BJ (cell line): ENCODE measurements around the gene RPL36A. TPM values are rescaled to one million over a fixed set of nuclear protein-coding genes. Genes with fewer than 3 reads are reported as not detected.

ENCODE experiments used
- CTCF ChIA-PET: fragments of 350-600 bp; formaldehyde crosslinking; extraction: SDS; loops from one replicate; lab custom pipeline; 2021; ENCODE audit warnings: antibody characterized with exemption, inconsistent platforms; lab: Yijun Ruan, JAX
- POLR2A ChIA-PET: fragments of 300-600 bp; sonication (Branson Sonifier 250); formaldehyde crosslinking; extraction: SDS; loops from one replicate; lab custom pipeline; 2021; ENCODE audit warnings: antibody characterized with exemption; lab: Charles Lee
- DNase-seq: peaks from one replicate; pipeline ENCODE4 v3.0.0-alpha.2; 2011; ENCODE audit warnings: low read depth
- H3K27me3 ChIP-seq: 2 replicates; pipeline ENCODE4 v1.6.0; 2011; ENCODE audit warnings: low read length; ENCODE audit not compliant: control insufficient read depth, insufficient read depth
- H3K36me3 ChIP-seq: 2 replicates; pipeline ENCODE4 v1.5.1; 2011; ENCODE audit warnings: low read length; ENCODE audit not compliant: control insufficient read depth, insufficient read depth
- H3K4me3 ChIP-seq: 2 replicates; pipeline ENCODE4 v1.5.1; 2011; ENCODE audit warnings: low read depth, mild to moderate bottlenecking, control low read depth, low read length
- polyA minus RNA-seq: library from RNA; depleted of rRNA, polyadenylated mRNA; stranded (reverse); fragments of >200 nt; gene quantifications from 2 replicates; pipeline ENCODE4 v1.2.3, GENCODE V29; 2011; rRNA and poly(A)+ RNA removed
- polyA plus RNA-seq: library from polyadenylated mRNA; depleted of rRNA; stranded (reverse); fragments of >200 nt; gene quantifications from 2 replicates; pipeline ENCODE4 v1.2.3, GENCODE V29; 2011; rRNA removed
- TF ChIP-seq, protein P1 (sequence below): IDR thresholded peaks from 2 replicates; pipeline ENCODE4 v1.5.1; 2011; ENCODE audit warnings: low read depth, mild to moderate bottlenecking, control low read depth, inconsistent platforms, low read length, moderate library complexity; ENCODE audit not compliant: insufficient read depth

Gene RPL36A
- 1,079 and 2,002 TPM in 2 replicates for polyA plus RNA-seq
- 15.4 and 36.1 TPM in 2 replicates for polyA minus RNA-seq

DNA sequence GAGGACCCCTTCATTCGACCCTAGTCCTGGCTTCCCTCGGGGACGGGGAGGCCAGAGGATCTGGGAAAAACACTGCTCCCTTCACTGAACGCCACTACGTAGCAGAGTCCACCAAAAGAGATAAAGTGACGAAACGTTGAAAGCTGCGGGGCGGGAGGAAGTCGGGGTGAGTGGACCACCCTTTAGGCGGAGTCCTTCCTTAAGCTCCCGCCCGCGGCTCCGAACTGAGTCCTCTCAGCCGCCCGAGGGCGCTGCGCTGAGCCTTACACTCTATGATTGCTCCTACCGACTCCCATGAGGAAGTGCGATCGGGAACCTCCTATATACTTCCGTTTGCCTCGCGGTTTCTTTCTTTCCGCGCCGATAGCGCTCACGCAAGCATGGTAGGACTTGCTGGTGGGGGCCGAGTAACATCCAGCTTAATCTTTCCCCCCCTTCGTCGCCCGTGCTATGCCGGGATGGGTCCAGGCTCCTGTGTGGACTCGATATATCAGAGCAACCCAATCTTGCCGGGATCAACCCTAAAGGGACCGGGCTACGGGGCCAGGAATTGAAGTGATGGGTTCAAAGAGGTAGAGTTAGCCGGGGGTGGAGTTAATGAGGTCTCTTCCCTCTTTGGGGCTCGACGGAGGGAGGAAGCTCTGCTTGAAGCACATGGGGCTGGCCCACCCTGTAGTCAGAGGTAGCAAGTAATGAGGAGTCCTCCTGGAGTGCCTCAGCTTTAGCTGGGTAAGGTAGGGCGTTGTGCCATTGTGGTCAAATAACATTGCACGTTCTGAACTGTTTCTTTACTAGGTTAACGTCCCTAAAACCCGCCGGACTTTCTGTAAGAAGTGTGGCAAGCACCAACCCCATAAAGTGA lies at the start of gene RPL36A:
RPL36A (plus strand) TSS at position 348 of the 862 bp plus-strand sequence; CDS start at position 381, 33 bp downstream.
- Histone ChIP-seq H3K27me3 (no peaks in the 10 kb centered on the region; the same call in 1 of the 2 replicates), H3K36me3 (no peaks in the 10 kb centered on the region), H3K4me3 (peak within 1 kb of the TSS; percentile 70)
- POLR2A ChIA-PET, result interaction anchor here (0.5 kb wide), 1 partner anchor 170 kb away, joined by 6 read pairs; no protein-coding TSS in a partner anchor
- DNase-seq, result peak; percentile 61
- CTCF ChIA-PET, result interaction anchor here (0.6 to 1.7 kb wide), 5 partner anchors 12 to 206 kb away, joined by 3 to 6 read pairs (median 4); partner anchors contain the start of genes GLA and HNRNPH2
- TF ChIP-seq, protein P1, sequence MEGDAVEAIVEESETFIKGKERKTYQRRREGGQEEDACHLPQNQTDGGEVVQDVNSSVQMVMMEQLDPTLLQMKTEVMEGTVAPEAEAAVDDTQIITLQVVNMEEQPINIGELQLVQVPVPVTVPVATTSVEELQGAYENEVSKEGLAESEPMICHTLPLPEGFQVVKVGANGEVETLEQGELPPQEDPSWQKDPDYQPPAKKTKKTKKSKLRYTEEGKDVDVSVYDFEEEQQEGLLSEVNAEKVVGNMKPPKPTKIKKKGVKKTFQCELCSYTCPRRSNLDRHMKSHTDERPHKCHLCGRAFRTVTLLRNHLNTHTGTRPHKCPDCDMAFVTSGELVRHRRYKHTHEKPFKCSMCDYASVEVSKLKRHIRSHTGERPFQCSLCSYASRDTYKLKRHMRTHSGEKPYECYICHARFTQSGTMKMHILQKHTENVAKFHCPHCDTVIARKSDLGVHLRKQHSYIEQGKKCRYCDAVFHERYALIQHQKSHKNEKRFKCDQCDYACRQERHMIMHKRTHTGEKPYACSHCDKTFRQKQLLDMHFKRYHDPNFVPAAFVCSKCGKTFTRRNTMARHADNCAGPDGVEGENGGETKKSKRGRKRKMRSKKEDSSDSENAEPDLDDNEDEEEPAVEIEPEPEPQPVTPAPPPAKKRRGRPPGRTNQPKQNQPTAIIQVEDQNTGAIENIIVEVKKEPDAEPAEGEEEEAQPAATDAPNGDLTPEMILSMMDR, result peak; percentile 80

DNA sequence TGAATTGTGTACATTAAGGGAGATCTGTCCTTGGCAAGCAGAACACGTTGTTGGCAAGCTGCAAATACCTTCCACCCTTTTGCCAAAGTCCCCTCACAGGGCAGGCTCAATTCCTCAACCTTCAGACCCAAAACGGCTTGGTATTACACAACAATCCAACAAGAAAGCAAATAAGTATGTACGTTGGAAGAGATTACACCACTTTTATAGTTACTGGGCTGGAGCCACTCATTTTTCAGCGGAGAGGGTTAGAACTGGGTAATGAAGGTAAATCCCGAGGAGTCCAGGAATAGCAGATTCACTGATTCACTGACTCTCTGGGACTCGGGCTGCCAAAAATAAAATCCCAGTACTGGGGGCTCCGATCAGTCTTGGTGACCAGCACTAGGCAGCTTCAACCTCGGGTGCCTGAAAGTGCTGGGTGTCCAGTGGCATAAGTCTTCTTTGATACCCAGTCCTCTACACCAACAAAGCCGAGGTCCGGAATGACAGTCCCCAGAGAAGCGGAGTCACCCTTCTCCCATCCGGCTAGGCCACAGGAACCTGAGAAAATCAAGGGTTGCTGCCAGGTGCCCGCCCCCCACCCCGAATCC lies 42.9 kb upstream of the RPL36A start:
- Histone ChIP-seq H3K27me3 (no peaks in the 10 kb centered on the region), H3K36me3 (no peaks in the 10 kb centered on the region; the same call in 1 of the 2 replicates), H3K4me3 (peak overlapping the region; percentile 78)
- CTCF ChIA-PET, result no interaction called here
- TF ChIP-seq, protein P1, result no peak
- DNase-seq, result no peak
- POLR2A ChIA-PET, result interaction anchor here (0.6 kb wide), 1 partner anchor 19 kb away, joined by 3 read pairs; no protein-coding TSS in a partner anchor

DNA sequence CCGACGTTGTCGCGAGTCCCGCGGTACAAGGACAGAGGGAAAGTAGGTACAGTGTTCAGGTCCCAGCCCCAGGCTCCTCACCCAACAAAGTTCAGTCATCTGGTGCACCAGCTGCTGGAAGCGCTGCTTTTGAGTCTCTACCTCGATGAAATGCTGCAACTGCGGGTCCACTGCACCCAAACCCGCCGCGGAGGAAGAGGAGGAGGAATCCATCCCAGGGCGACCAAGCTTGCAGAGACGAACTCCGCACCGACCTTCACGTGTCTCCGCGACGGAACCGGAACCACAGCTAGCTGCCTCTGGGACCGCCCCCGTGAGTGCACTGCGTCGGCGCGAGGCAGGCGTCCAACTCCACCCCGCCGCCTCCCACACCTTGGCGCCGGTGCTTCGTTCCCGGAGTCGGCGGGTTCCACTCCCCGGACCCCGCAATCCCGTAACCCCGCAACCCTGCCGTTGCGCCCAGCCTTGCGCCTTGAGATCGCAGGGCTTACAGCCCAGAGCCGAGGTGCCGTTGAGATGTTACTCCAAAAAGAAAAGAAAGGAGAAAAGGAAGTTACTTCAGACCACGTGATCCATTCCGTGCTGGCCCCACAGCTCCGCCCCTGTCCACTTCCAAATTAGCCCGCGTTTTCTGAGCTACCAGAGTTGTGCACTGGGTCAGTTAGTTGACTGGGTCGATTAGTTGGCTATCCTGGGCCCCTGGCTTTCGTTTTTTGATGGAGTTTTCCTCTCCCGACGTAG lies 42.2 kb upstream of the RPL36A start, which contains the start of gene TIMM8A:
TIMM8A (minus strand) TSS at position 291 of the 741 bp plus-strand sequence; CDS start at position 213, 78 bp downstream.
- Histone ChIP-seq H3K27me3 (no peaks in the 10 kb centered on the region), H3K36me3 (no peaks in the 10 kb centered on the region; the same call in 1 of the 2 replicates), H3K4me3 (peak within 1 kb of the TSS; percentile 78)
- POLR2A ChIA-PET, result no interaction called here
- CTCF ChIA-PET, result no interaction called here
- DNase-seq, result peak; percentile 6
- TF ChIP-seq, protein P1, result no peak

DNA sequence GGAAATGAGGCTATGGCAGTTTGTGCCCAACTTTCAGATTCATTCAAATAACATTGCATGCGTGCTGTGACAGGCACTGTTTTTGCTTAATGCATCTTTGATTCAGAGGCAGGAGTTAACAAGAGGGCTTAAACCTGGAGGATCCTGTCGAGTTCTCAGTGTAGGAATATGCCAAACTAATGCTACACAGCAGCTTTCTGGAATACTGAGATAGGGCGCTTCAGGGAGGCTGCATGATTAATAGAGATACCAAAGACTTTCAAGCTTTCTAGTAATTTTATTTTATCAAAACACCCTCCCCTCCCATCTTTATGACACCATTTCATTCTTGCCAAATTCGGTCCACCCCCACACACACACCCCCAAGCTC lies 41.6 kb upstream of the RPL36A start:
- no peaks in the 10 kb centered on the region; the same call in 1 of the 2 replicates for H3K36me3 ChIP-seq
- POLR2A ChIA-PET, result no interaction called here
- CTCF ChIA-PET, result no interaction called here
- DNase-seq, result no peak
- no peaks in the 10 kb centered on the region for H3K27me3 ChIP-seq
- H3K4me3 ChIP-seq, result peak overlapping the region; percentile 78
- TF ChIP-seq, protein P1, result no peak
